Measurements from ENCODE around the gene CCDC9B.

DNA sequence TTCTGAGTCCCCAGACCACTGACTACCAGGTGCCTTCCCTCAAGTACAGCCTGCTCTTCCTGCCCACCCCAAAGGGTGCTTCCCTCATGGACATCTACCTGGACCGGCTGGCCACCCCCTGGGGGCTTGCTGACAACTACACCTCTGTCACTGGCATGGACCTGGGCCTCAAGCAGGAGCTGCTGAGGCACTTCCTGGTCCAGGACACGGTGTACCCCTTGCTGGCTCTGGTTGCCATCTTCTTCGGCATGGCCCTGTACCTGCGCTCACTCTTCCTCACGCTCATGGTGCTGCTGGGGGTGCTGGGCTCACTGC lies 26.6 kb upstream of the CCDC9B start:
- TF ChIP-seq, protein P1, sequence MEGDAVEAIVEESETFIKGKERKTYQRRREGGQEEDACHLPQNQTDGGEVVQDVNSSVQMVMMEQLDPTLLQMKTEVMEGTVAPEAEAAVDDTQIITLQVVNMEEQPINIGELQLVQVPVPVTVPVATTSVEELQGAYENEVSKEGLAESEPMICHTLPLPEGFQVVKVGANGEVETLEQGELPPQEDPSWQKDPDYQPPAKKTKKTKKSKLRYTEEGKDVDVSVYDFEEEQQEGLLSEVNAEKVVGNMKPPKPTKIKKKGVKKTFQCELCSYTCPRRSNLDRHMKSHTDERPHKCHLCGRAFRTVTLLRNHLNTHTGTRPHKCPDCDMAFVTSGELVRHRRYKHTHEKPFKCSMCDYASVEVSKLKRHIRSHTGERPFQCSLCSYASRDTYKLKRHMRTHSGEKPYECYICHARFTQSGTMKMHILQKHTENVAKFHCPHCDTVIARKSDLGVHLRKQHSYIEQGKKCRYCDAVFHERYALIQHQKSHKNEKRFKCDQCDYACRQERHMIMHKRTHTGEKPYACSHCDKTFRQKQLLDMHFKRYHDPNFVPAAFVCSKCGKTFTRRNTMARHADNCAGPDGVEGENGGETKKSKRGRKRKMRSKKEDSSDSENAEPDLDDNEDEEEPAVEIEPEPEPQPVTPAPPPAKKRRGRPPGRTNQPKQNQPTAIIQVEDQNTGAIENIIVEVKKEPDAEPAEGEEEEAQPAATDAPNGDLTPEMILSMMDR (IDR thresholded peaks at IDR 0.05; ENCODE audit: low read depth, low read length, poor library complexity, severe bottlenecking) = no peak
- no peak for TF ChIP-seq EZH2phosphoT487 (IDR thresholded peaks at IDR 0.05; ENCODE audit: borderline replicate concordance, low read length)
